Measurements from ENCODE around the gene CDR2.
"Not testable (repeated sequence)": the region's sequence is repeated elsewhere in the genome, so short reads cannot be mapped to it uniquely, and the experiment has no call there.

CDR2 gene

DNA sequence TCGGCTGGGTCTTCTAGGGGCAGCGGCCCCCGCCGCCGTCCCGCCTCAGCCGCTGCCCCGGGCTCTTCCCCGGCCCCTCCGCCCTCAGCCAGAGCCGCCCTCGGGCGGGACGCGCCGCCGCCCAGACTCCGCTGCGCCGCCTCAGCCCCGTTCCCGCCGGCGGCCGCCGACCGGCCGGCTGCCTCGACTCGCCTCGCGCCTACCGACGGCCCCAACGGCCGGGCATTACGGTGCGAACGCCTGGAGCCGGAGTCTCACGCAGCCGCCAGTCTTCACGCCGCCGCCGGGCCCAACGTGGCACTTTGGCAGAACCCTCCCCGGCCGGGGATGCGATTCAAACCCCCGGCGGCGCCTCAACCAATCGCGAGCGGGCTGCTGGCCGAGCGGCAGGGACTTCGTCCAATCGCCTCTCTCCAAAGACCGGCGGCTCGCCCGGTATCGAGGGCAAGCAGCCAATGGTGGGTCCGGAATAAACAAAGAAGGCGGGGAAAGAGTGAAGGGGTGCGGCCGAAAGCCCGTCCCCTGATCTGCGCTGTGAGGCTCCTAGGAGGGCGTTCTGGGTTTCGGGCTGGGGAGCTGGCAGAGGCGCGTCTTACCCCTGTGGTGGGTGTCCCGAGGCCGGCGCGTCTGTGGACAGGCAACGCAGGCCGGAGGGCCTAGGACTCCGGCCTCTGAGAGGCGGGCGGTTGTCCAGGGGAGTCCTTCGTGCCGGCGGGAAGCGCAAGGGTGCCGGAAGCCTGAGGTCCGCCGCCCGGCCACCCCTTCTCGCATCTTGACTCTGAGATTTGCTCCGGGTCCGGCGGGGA is at the start of gene CDR2:
CDR2 (minus strand) TSS at position 309 of the 806 bp plus-strand sequence. CDS start 310 bp downstream, outside the sequence.
- TF ChIP-seq, protein P1, sequence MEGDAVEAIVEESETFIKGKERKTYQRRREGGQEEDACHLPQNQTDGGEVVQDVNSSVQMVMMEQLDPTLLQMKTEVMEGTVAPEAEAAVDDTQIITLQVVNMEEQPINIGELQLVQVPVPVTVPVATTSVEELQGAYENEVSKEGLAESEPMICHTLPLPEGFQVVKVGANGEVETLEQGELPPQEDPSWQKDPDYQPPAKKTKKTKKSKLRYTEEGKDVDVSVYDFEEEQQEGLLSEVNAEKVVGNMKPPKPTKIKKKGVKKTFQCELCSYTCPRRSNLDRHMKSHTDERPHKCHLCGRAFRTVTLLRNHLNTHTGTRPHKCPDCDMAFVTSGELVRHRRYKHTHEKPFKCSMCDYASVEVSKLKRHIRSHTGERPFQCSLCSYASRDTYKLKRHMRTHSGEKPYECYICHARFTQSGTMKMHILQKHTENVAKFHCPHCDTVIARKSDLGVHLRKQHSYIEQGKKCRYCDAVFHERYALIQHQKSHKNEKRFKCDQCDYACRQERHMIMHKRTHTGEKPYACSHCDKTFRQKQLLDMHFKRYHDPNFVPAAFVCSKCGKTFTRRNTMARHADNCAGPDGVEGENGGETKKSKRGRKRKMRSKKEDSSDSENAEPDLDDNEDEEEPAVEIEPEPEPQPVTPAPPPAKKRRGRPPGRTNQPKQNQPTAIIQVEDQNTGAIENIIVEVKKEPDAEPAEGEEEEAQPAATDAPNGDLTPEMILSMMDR (conservative IDR thresholded peaks at IDR 0.05; ENCODE audit: low read depth, low read length): no peak
- peak within 1 kb of the TSS; percentile 69 for H3K4me3 ChIP-seq (ENCODE audit: low read length)
- DNase-seq (ENCODE audit: low read depth): peak; percentile 84

- TF ChIP-seq, protein P1 (conservative IDR thresholded peaks at IDR 0.05; ENCODE audit: low read depth, low read length): no peak
- H3K4me3 ChIP-seq (ENCODE audit: low read length): no peak overlapping the region
- no peak for DNase-seq (ENCODE audit: low read depth)
Measured at GRCh38 chr16:22423716-22424115, 49.3 kb upstream of the CDR2 start.

DNA sequence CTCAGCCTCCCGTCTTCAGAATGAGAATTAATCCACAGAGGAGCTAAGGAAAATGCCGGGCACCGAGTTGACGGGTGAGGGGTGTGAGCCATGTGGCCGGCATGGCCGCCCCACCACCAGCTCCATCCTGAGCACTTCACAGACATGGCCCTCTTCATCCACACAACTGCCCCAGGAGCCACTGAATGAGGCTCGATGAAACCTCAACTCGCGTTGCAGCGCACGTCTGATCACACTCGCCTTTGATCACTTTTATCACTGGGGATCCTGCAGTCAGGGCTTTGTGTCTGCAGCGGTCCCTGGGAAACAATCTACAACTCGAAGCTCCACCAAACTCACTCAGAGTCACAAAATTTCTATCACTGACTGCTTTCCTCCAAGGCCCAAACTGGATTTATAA is 46.7 kb upstream of the CDR2 start:
- no peak for DNase-seq (ENCODE audit: low read depth)
- H3K4me3 ChIP-seq (ENCODE audit: low read length): no peak overlapping the region
- TF ChIP-seq, protein P1 (conservative IDR thresholded peaks at IDR 0.05; ENCODE audit: low read depth, low read length): no peak

- no peak overlapping the region for H3K4me3 ChIP-seq (ENCODE audit: low read length)
- no peak for DNase-seq (ENCODE audit: low read depth)
- TF ChIP-seq, protein P1 (conservative IDR thresholded peaks at IDR 0.05; ENCODE audit: low read depth, low read length): no peak
Measured at GRCh38 chr16:22420606-22421135, 46.3 kb upstream of the CDR2 start.

DNA sequence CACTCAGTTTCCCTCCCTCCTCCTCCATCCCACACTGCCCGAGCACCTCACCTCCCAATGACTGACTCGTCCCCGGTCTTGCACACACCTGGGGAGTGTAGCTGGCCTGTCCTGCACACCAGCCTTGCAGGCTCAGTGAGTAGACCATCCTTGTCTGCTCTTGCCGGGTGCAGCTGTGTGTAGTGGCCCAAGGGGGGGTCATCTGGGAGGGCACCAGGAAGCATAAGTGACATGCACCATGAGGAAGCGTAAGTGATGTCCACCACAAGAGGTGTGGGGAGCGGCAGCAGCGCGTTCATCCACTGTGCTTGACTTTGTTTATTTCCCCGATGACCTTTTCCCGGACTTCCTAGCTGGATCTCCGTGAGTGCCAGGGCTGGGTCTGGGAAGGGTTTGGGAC is 45.5 kb upstream of the CDR2 start:
- no peak overlapping the region for H3K4me3 ChIP-seq (ENCODE audit: low read length)
- no peak for DNase-seq (ENCODE audit: low read depth)
- TF ChIP-seq, protein P1 (conservative IDR thresholded peaks at IDR 0.05; ENCODE audit: low read depth, low read length): no peak

DNA sequence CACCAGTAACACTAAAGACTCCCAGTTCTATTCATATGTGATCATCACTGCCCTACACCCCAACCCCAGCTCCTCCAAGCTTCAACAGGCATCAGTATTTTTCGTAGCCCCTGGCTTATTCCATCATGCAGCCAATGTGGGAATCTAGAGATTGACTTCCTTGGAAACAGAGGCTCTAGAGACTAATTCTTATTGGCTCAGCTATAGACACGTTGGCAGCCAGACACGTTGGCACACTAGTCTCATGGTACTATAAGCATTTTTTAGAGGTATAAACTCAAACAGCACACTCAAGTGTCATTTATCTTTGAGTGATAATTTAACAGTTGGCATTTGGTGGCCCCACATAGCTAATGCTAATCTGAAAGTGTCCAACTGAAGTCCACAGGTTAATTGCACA is 44.4 kb upstream of the CDR2 start:
- TF ChIP-seq, protein P1 (conservative IDR thresholded peaks at IDR 0.05; ENCODE audit: low read depth, low read length): no peak
- no peak for DNase-seq (ENCODE audit: low read depth)
- no peak overlapping the region for H3K4me3 ChIP-seq (ENCODE audit: low read length)

- not testable (repeated sequence) for DNase-seq (ENCODE audit: low read depth); H3K4me3 ChIP-seq (ENCODE audit: low read length)
Measured at GRCh38 chr16:22417798-22418197, 43.4 kb upstream of the CDR2 start.

Data from retinal pigment epithelial cell (primary cell).